Testis (tissue), 2 donors: ENCODE results near the gene HBD.

Source experiments
- POLR2A ChIP-seq: fragments of 450-650 bp; IDR thresholded peaks from one replicate; pipeline ENCODE4 v1.6.1; 2017; ENCODE audit warnings: antibody characterized with exemption, mild to moderate bottlenecking, moderate library complexity
- TF ChIP-seq, protein P1 (sequence below), 3 experiments: fragments of 450-650 bp in 2 of 3; fragments of 200-600 bp in 1 of 3; sonication (generic) in 1 of 3; IDR thresholded peaks; one replicate each; pipeline ENCODE4 v1.5.1; 2016 to 2019; ENCODE audit warnings: antibody characterized with exemption in 3 of 3, mild to moderate bottlenecking in 2 of 3, moderate library complexity in 1 of 3

DNA sequence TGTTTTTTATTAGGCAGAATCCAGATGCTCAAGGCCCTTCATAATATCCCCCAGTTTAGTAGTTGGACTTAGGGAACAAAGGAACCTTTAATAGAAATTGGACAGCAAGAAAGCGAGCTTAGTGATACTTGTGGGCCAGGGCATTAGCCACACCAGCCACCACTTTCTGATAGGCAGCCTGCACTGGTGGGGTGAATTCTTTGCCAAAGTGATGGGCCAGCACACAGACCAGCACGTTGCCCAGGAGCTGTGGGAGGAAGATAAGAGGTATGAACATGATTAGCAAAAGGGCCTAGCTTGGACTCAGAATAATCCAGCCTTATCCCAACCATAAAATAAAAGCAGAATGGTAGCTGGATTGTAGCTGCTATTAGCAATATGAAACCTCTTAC is 8.8 kb downstream of the HBD start:
- no peak for TF ChIP-seq POLR2A
- TF ChIP-seq, protein P1, sequence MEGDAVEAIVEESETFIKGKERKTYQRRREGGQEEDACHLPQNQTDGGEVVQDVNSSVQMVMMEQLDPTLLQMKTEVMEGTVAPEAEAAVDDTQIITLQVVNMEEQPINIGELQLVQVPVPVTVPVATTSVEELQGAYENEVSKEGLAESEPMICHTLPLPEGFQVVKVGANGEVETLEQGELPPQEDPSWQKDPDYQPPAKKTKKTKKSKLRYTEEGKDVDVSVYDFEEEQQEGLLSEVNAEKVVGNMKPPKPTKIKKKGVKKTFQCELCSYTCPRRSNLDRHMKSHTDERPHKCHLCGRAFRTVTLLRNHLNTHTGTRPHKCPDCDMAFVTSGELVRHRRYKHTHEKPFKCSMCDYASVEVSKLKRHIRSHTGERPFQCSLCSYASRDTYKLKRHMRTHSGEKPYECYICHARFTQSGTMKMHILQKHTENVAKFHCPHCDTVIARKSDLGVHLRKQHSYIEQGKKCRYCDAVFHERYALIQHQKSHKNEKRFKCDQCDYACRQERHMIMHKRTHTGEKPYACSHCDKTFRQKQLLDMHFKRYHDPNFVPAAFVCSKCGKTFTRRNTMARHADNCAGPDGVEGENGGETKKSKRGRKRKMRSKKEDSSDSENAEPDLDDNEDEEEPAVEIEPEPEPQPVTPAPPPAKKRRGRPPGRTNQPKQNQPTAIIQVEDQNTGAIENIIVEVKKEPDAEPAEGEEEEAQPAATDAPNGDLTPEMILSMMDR (IDR thresholded peaks at IDR 0.05): no peak
